ENCODE data around the gene MEIS3.

Gene MEIS3

GRCh38 chr19:47435883-47436417 lies 16.6 kb upstream of the MEIS3 start:
- DNase-seq (ENCODE audit: low read depth), result no peak

- DNase-seq (ENCODE audit: low read depth), result no peak
Measured at GRCh38 chr19:47435196-47435595, 15.9 kb upstream of the MEIS3 start.

- no peak for DNase-seq (ENCODE audit: low read depth)
Measured at GRCh38 chr19:47434088-47434487, 14.8 kb upstream of the MEIS3 start.

GRCh38 chr19:47433121-47433520 lies 13.8 kb upstream of the MEIS3 start:
- peak; percentile 54 for DNase-seq (ENCODE audit: low read depth)

GRCh38 chr19:47432499-47432898 lies 13.2 kb upstream of the MEIS3 start:
- DNase-seq (ENCODE audit: low read depth), result no peak

- no peak for DNase-seq (ENCODE audit: low read depth)
Measured at GRCh38 chr19:47432091-47432490, 12.8 kb upstream of the MEIS3 start.

GRCh38 chr19:47430041-47430802 lies 10.9 kb upstream of the MEIS3 start:
- peak; percentile 52 for DNase-seq (ENCODE audit: low read depth)

GRCh38 chr19:47429140-47429793 lies 9.9 kb upstream of the MEIS3 start:
- DNase-seq (ENCODE audit: low read depth), result no peak

- peak; percentile 96 for DNase-seq (ENCODE audit: low read depth)
Measured at GRCh38 chr19:47428177-47428894, 9.0 kb upstream of the MEIS3 start.

- peak; percentile 26 for DNase-seq (ENCODE audit: low read depth)
Measured at GRCh38 chr19:47427241-47428176, 8.2 kb upstream of the MEIS3 start.

- DNase-seq (ENCODE audit: low read depth), result no peak
Measured at GRCh38 chr19:47423203-47423882, 4.0 kb upstream of the MEIS3 start.

- DNase-seq (ENCODE audit: low read depth), result no peak
Measured at GRCh38 chr19:47422417-47423163, 3.3 kb upstream of the MEIS3 start.

- no peak for DNase-seq (ENCODE audit: low read depth)
Measured at GRCh38 chr19:47421844-47422395, 2.6 kb upstream of the MEIS3 start.

- no peak for DNase-seq (ENCODE audit: low read depth)
Measured at GRCh38 chr19:47421244-47421786, 2.0 kb upstream of the MEIS3 start.

GRCh38 chr19:47419789-47420188 lies 462 bp upstream of the MEIS3 start:
- no peak for DNase-seq (ENCODE audit: low read depth)

GRCh38 chr19:47418692-47419029 lies 666 bp downstream of the MEIS3 start:
- DNase-seq (ENCODE audit: low read depth), result no peak

- DNase-seq (ENCODE audit: low read depth), result no peak
Measured at GRCh38 chr19:47417746-47418691, 1.3 kb downstream of the MEIS3 start.

- DNase-seq (ENCODE audit: low read depth), result no peak
Measured at GRCh38 chr19:47417107-47417745, 2.1 kb downstream of the MEIS3 start.

Measured in fibroblast of gingiva (primary cell).